Liver (tissue), 9 donors: ENCODE results near the gene C14orf180. TPM values are rescaled to one million over a fixed set of nuclear protein-coding genes. Genes with fewer than 3 reads are reported as not detected.

Source experiments
- DNase-seq: peaks from one replicate; pipeline ENCODE4 v3.0.0-alpha.2; 2017; ENCODE audit warnings: low spot score
- H3K27ac ChIP-seq, 2 donors: one replicate each; pipeline ENCODE4 v1.7.0; 2013; ENCODE audit warnings: inconsistent platforms in 2 of 2, low read length in 2 of 2, control low read depth in 1 of 2, low read depth in 1 of 2, mild to moderate bottlenecking in 1 of 2
- H3K27me3 ChIP-seq, 4 donors: one replicate each; pipeline versions ENCODE4 v1.6.1 to v1.7.0; 2013; ENCODE audit warnings: low read length in 3 of 4, inconsistent platforms in 1 of 4, mild to moderate bottlenecking in 1 of 4, moderate library complexity in 1 of 4; ENCODE audit not compliant: control insufficient read depth in 4 of 4, insufficient read depth in 4 of 4
- H3K36me3 ChIP-seq, 4 donors: one replicate each; pipeline versions ENCODE4 v1.6.1 to v1.7.0; 2013; ENCODE audit warnings: low read length in 3 of 4, mild to moderate bottlenecking in 3 of 4, low read depth in 1 of 4, moderate library complexity in 1 of 4; ENCODE audit not compliant: control insufficient read depth in 4 of 4, insufficient read depth in 3 of 4
- H3K4me1 ChIP-seq, 4 donors: one replicate each; pipeline versions ENCODE4 v1.6.1 to v1.7.0; 2013; ENCODE audit warnings: low read length in 3 of 4, mild to moderate bottlenecking in 3 of 4, moderate library complexity in 1 of 4; ENCODE audit not compliant: control insufficient read depth in 4 of 4, insufficient read depth in 4 of 4
- H3K4me3 ChIP-seq, 3 donors: one replicate each; pipeline versions ENCODE4 v1.6.1 to v1.7.0; 2013; ENCODE audit warnings: low read length in 3 of 3, control low read depth in 1 of 3, low read depth in 1 of 3, mild to moderate bottlenecking in 1 of 3
- H3K9ac ChIP-seq, 2 donors: one replicate each; pipeline ENCODE4 v1.7.0; 2013; ENCODE audit warnings: low read length in 2 of 2, mild to moderate bottlenecking in 2 of 2, moderate library complexity in 2 of 2, control low read depth in 1 of 2, low read depth in 1 of 2
- H3K9me3 ChIP-seq, 4 donors: one replicate each; pipeline versions ENCODE4 v1.6.1 to v1.7.0; 2013; ENCODE audit warnings: low read length in 3 of 4; ENCODE audit not compliant: control insufficient read depth in 4 of 4
- EGR1 ChIP-seq, 2 donors: IDR thresholded peaks; 2 replicates each; pipeline ENCODE4 v1.6.1; 2016 to 2018; ENCODE audit warnings: antibody characterized with exemption in 2 of 2, low read depth in 2 of 2
- FOXA2 ChIP-seq: IDR thresholded peaks from 2 replicates; pipeline ENCODE4 v1.6.1; 2016; ENCODE audit warnings: antibody characterized with exemption
- GABPA ChIP-seq, 2 donors: IDR thresholded peaks in 1 of 2; conservative IDR thresholded peaks in 1 of 2; 2 replicates each; pipeline ENCODE4 v1.6.1; 2016; ENCODE audit warnings: antibody characterized with exemption in 2 of 2, mild to moderate bottlenecking in 1 of 2, moderate library complexity in 1 of 2
- HNF4A ChIP-seq, 2 donors: conservative IDR thresholded peaks; 2 replicates each; pipeline ENCODE4 v1.6.1; 2016; ENCODE audit warnings: antibody characterized with exemption in 2 of 2, mild to moderate bottlenecking in 2 of 2
- HNF4G ChIP-seq: IDR thresholded peaks from 2 replicates; pipeline ENCODE4 v1.6.1; 2016; ENCODE audit warnings: antibody characterized with exemption
- JUND ChIP-seq, 2 donors: IDR thresholded peaks; 2 replicates each; pipeline ENCODE4 v1.6.1; 2016; ENCODE audit warnings: antibody characterized with exemption in 2 of 2
- MAX ChIP-seq: IDR thresholded peaks from 2 replicates; pipeline ENCODE4 v1.6.1; 2016; ENCODE audit warnings: antibody characterized with exemption
- NR2F2 ChIP-seq: IDR thresholded peaks from 2 replicates; pipeline ENCODE4 v1.6.1; 2016; ENCODE audit warnings: antibody characterized with exemption
- RAD21 ChIP-seq, 2 donors: IDR thresholded peaks; 2 replicates each; pipeline ENCODE4 v1.6.1; 2016; ENCODE audit warnings: antibody characterized with exemption in 2 of 2, mild to moderate bottlenecking in 2 of 2
- REST ChIP-seq: IDR thresholded peaks from 2 replicates; pipeline ENCODE4 v1.6.1; 2016; ENCODE audit warnings: antibody characterized with exemption, mild to moderate bottlenecking
- RXRA ChIP-seq, 2 donors: IDR thresholded peaks; 2 replicates each; pipeline ENCODE4 v1.6.1; 2017 to 2018; ENCODE audit warnings: antibody characterized with exemption in 2 of 2, mild to moderate bottlenecking in 1 of 2
- SP1 ChIP-seq: IDR thresholded peaks from 2 replicates; pipeline ENCODE4 v1.6.1; 2018; ENCODE audit warnings: antibody characterized with exemption, mild to moderate bottlenecking
- TAF1 ChIP-seq: conservative IDR thresholded peaks from 2 replicates; pipeline ENCODE4 v1.6.1; 2016; ENCODE audit warnings: antibody characterized with exemption, mild to moderate bottlenecking
- YY1 ChIP-seq: IDR thresholded peaks from 2 replicates; pipeline ENCODE4 v1.6.1; 2016; ENCODE audit warnings: antibody characterized with exemption, mild to moderate bottlenecking
- WGBS: extraction: QIAGEN DNeasy Blood & Tissue Kit; methylation state at CpG from one replicate; pipeline ENCODE4 v1.1.7; 2013; 5-methylcytosine and 5-hydroxymethylcytosine counted together
- polyA plus RNA-seq, 2 donors: library from polyadenylated mRNA; stranded (reverse) in 1 of 2; unstranded in 1 of 2; fragments of 200-250 nt in 1 of 2; fragments of >200 nt in 1 of 2; fragmentation: Nextera tagmentation in 1 of 2; extraction: Ambion mirVana in 1 of 2; gene quantifications; one replicate each; pipeline versions ENCODE4 v1.2.1 to v1.2.3, GENCODE V29; 2013 to 2015
- total RNA-seq, 2 donors: library from RNA; depleted of rRNA; stranded (reverse); fragments of >200 nt; gene quantifications; one replicate each; pipeline ENCODE4 v1.2.3, GENCODE V29; 2014
- TF ChIP-seq, protein P1 (sequence below): fragments of 150-350 bp; IDR thresholded peaks from 2 replicates; pipeline ENCODE4 v1.5.1; 2017; ENCODE audit warnings: improper control_type of control experiment, low read depth, low read length; ENCODE audit not compliant: missing input control
- TF ChIP-seq, protein P2 (sequence below): IDR thresholded peaks from 2 replicates; pipeline ENCODE4 v1.6.1; 2016; ENCODE audit warnings: antibody characterized with exemption
- donor health status: healthy.
- donor health status: healthy.
- donor health status: healthy.
- donor health status: healthy.
- donor health status: healthy.

The C14orf180 gene
- total and polyA plus RNA-seq, 4 donors, result 0.09 to 4.0 (median 2.9) TPM

GRCh38 chr14:104603711-104604401 lies 24.3 kb downstream of the C14orf180 start:
- Histone ChIP-seq H3K27me3 (peaks cover 0 to 13% (median 4%) of the 10 kb centered on the region in 4 donors), H3K27ac (no peak overlapping the region), H3K4me1 (peaks cover 0 to 3% (median 0%) of the 10 kb centered on the region in 4 donors), H3K4me3 (no peak overlapping the region), H3K9me3 (no peaks in the 10 kb centered on the region), H3K9ac (no peak overlapping the region), H3K36me3 (no peaks in the 10 kb centered on the region)
- DNase-seq, result no peak
- TF ChIP-seq HNF4A (conservative IDR thresholded peaks at IDR 0.05), result no peak
- no peak for TF ChIP-seq RAD21 (IDR thresholded peaks at IDR 0.05)
- TF ChIP-seq EGR1 (IDR thresholded peaks at IDR 0.05; ENCODE audit: low read depth in 2 of 2), result no peak
- TF ChIP-seq, protein P1, sequence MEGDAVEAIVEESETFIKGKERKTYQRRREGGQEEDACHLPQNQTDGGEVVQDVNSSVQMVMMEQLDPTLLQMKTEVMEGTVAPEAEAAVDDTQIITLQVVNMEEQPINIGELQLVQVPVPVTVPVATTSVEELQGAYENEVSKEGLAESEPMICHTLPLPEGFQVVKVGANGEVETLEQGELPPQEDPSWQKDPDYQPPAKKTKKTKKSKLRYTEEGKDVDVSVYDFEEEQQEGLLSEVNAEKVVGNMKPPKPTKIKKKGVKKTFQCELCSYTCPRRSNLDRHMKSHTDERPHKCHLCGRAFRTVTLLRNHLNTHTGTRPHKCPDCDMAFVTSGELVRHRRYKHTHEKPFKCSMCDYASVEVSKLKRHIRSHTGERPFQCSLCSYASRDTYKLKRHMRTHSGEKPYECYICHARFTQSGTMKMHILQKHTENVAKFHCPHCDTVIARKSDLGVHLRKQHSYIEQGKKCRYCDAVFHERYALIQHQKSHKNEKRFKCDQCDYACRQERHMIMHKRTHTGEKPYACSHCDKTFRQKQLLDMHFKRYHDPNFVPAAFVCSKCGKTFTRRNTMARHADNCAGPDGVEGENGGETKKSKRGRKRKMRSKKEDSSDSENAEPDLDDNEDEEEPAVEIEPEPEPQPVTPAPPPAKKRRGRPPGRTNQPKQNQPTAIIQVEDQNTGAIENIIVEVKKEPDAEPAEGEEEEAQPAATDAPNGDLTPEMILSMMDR, result no peak
- TF ChIP-seq, protein P2, sequence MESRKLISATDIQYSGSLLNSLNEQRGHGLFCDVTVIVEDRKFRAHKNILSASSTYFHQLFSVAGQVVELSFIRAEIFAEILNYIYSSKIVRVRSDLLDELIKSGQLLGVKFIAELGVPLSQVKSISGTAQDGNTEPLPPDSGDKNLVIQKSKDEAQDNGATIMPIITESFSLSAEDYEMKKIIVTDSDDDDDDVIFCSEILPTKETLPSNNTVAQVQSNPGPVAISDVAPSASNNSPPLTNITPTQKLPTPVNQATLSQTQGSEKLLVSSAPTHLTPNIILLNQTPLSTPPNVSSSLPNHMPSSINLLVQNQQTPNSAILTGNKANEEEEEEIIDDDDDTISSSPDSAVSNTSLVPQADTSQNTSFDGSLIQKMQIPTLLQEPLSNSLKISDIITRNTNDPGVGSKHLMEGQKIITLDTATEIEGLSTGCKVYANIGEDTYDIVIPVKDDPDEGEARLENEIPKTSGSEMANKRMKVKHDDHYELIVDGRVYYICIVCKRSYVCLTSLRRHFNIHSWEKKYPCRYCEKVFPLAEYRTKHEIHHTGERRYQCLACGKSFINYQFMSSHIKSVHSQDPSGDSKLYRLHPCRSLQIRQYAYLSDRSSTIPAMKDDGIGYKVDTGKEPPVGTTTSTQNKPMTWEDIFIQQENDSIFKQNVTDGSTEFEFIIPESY, result no peak
- no peak for TF ChIP-seq MAX
- TF ChIP-seq RXRA (IDR thresholded peaks at IDR 0.05), result no peak
- no peak for TF ChIP-seq HNF4G
- no peak for TF ChIP-seq JUND (IDR thresholded peaks at IDR 0.05)
- TF ChIP-seq NR2F2, result no peak
- TF ChIP-seq TAF1, result no peak
- TF ChIP-seq FOXA2, result no peak
- no peak for TF ChIP-seq GABPA (IDR thresholded peaks at IDR 0.05 in 1 of 2, conservative IDR thresholded peaks at IDR 0.05 in 1 of 2)
- no peak for TF ChIP-seq REST
- TF ChIP-seq YY1, result no peak
- no peak for TF ChIP-seq SP1
- 34% methylated on average over 32 of the region's 32 CpGs for WGBS
